Endothelial cell of umbilical vein (primary cell): ENCODE measurements around the gene OPRM1. TPM values are rescaled to one million over a fixed set of nuclear protein-coding genes. Genes with fewer than 3 reads are reported as not detected.

ENCODE experiments used
- BruUV-seq: library from RNA; stranded (reverse); fragments of 400-500 nt; replicated peaks from 2 replicates; lab custom pipeline; 2021; lab: Mats Ljungman, UMichigan
- CTCF ChIA-PET: fragments of 300-600, 350-600 bp; sonication (Branson Sonifier 250); formaldehyde crosslinking; loops from one replicate; lab custom pipeline; 2021; ENCODE audit warnings: antibody characterized with exemption, inconsistent platforms; lab: Charles Lee
- POLR2A ChIA-PET: fragments of 300-600, 350-600 bp; sonication (Branson Sonifier 250); formaldehyde crosslinking; loops from one replicate; lab custom pipeline; 2021; ENCODE audit warnings: antibody characterized with exemption, inconsistent platforms; lab: Charles Lee
- DNase-seq: peaks from one replicate; pipeline ENCODE4 v3.0.0-alpha.2; 2011; ENCODE audit warnings: low read depth, low spot score
- FAIRE-seq: peaks from 2 replicates; lab custom pipeline; 2011; peaks lifted over from hg19 to GRCh38; lab: Jason Lieb, UNC
- H2AFZ ChIP-seq: 2 replicates; pipeline ENCODE4 v1.6.0; 2012; ENCODE audit warnings: low read depth, low read length, control low read depth, inconsistent platforms
- H3K27ac ChIP-seq: 2 replicates; pipeline ENCODE4 v1.5.1; 2011; ENCODE audit warnings: low read depth, mild to moderate bottlenecking, control low read depth, low read length, moderate library complexity; ENCODE audit not compliant: insufficient read depth
- H3K27me3 ChIP-seq, 2 experiments: 2 replicates each; pipeline versions ENCODE4 v1.6.0 to v1.6.1; 2011; ENCODE audit warnings: low read length in 2 of 2, mixed read lengths in 1 of 2; ENCODE audit not compliant: control insufficient read depth in 2 of 2, insufficient read depth in 2 of 2
- H3K36me3 ChIP-seq, 2 experiments: 2 replicates in 1 of 2; 3 replicates in 1 of 2; pipeline ENCODE4 v1.5.1; 2011; ENCODE audit warnings: low read length in 2 of 2, mild to moderate bottlenecking in 1 of 2, moderate library complexity in 1 of 2; ENCODE audit not compliant: control insufficient read depth in 2 of 2, insufficient read depth in 2 of 2; ENCODE audit errors: extremely low read depth in 1 of 2
- H3K4me1 ChIP-seq: 3 replicates; pipeline ENCODE4 v1.5.1; 2011; ENCODE audit warnings: mild to moderate bottlenecking, low read length; ENCODE audit not compliant: control insufficient read depth, insufficient read depth; ENCODE audit errors: extremely low read depth
- H3K4me2 ChIP-seq: 2 replicates; pipeline ENCODE4 v1.6.1; 2011; ENCODE audit warnings: low read length, control low read depth, mixed read lengths; ENCODE audit not compliant: insufficient read depth
- H3K4me3 ChIP-seq, 3 experiments: fragments of 200-600 bp in 1 of 3; sonication (generic), shearing (Covaris generic) in 1 of 3; replicated peaks in 1 of 3; 2 replicates each; pipeline ENCODE4 v1.5.1; 2011 to 2016; ENCODE audit warnings: control low read depth in 3 of 3, low read length in 3 of 3, mild to moderate bottlenecking in 2 of 3, inconsistent platforms in 1 of 3, low read depth in 1 of 3, moderate library complexity in 1 of 3; ENCODE audit not compliant: insufficient read depth in 1 of 3
- H3K79me2 ChIP-seq: 2 replicates; pipeline ENCODE4 v1.6.0; 2012; ENCODE audit warnings: low read length, inconsistent platforms; ENCODE audit not compliant: control insufficient read depth, insufficient read depth
- H3K9ac ChIP-seq: replicated peaks from 2 replicates; pipeline ENCODE3; 2011; ENCODE audit warnings: low read length, control low read depth; ENCODE audit not compliant: insufficient read depth; ENCODE audit errors: extremely low read depth
- H3K9me1 ChIP-seq: replicated peaks from 3 replicates; pipeline ENCODE4 v1.6.0; 2011; ENCODE audit warnings: mild to moderate bottlenecking, low read length; ENCODE audit not compliant: control insufficient read depth, insufficient read depth; ENCODE audit errors: extremely low read depth
- H3K9me3 ChIP-seq: replicated peaks from 2 replicates; pipeline ENCODE4 v1.5.1; 2012; ENCODE audit warnings: low read length, inconsistent platforms; ENCODE audit not compliant: control insufficient read depth, insufficient read depth
- H4K20me1 ChIP-seq: replicated peaks from 2 replicates; pipeline ENCODE3; 2011; ENCODE audit warnings: mild to moderate bottlenecking, low read length; ENCODE audit not compliant: control insufficient read depth, insufficient read depth; ENCODE audit errors: extremely low read depth
- EZH2 ChIP-seq: IDR thresholded peaks from 2 replicates; pipeline ENCODE4 v1.6.1; 2012; ENCODE audit warnings: borderline replicate concordance, low read depth, mild to moderate bottlenecking, moderate library complexity, low read length, inconsistent platforms; ENCODE audit not compliant: severe bottlenecking
- FOS ChIP-seq: IDR thresholded peaks from 2 replicates; pipeline ENCODE4 v1.6.1; 2011; ENCODE audit warnings: mild to moderate bottlenecking, low read length, moderate library complexity, borderline replicate concordance; ENCODE audit not compliant: insufficient read depth
- GATA2 ChIP-seq: IDR thresholded peaks from 2 replicates; pipeline ENCODE4 v1.7.0; 2011; ENCODE audit warnings: low read depth, mild to moderate bottlenecking, moderate library complexity, mixed read lengths, low read length; ENCODE audit not compliant: insufficient read length, insufficient read depth
- MYC ChIP-seq: IDR thresholded peaks from one replicate; pipeline ENCODE4 v1.6.1; 2011; ENCODE audit warnings: mild to moderate bottlenecking, low read depth, low read length
- POLR2AphosphoS5 ChIP-seq: IDR thresholded peaks from 2 replicates; pipeline ENCODE4 v1.6.1; 2012; ENCODE audit warnings: low read depth, mild to moderate bottlenecking, control low read depth, low read length, moderate library complexity; ENCODE audit not compliant: insufficient read depth
- dilution Hi-C: fragments of 300-500 bp; cut with MboI; formaldehyde crosslinking; loops from one replicate; pipeline ENCODE4 v1.15.0; 2019; ENCODE audit warnings: low sequenced_read_pairs; ENCODE audit not compliant: extremely low pct_ligation_motif_present
- intact Hi-C: fragments of 100-400 bp; cut with micrococcal nuclease; formaldehyde crosslinking; loops from one replicate; pipeline ENCODE4 v1.10.0; 2022
- polyA plus RNA-seq, 4 experiments: library from polyadenylated mRNA; depleted of rRNA in 3 of 4; stranded (reverse) in 3 of 4; unstranded in 1 of 4; fragments of >200 nt; gene quantifications; 2 replicates each; pipeline versions ENCODE4 v1.2.1 to v1.2.3, GENCODE V29; 2011 to 2012; ENCODE audit warnings: missing spikeins in 1 of 4
- total RNA-seq: library from RNA; stranded (reverse); gene quantifications from 2 replicates; pipeline ENCODE4 v1.2.3, GENCODE V29; 2021
- TF ChIP-seq, protein P1 (sequence below): IDR thresholded peaks from 2 replicates; pipeline ENCODE4 v1.6.1; 2011; ENCODE audit not compliant: insufficient read depth, insufficient read length
- TF ChIP-seq, protein P2 (sequence below), 2 donors: IDR thresholded peaks; 1 replicate in 1 of 2; 2 replicates in 1 of 2; pipeline ENCODE4 v1.5.1; 2011; ENCODE audit warnings: low read length in 2 of 2, mild to moderate bottlenecking in 2 of 2, moderate library complexity in 2 of 2, control low read depth in 1 of 2, inconsistent platforms in 1 of 2, low read depth in 1 of 2; ENCODE audit not compliant: insufficient read depth in 1 of 2; ENCODE audit errors: extremely low read depth in 1 of 2

The OPRM1 gene
- total and polyA plus RNA-seq, 2 donors (not counting 3 experiments of a cell fraction or from before 2014, with no cell fraction given), result not detected

DNA sequence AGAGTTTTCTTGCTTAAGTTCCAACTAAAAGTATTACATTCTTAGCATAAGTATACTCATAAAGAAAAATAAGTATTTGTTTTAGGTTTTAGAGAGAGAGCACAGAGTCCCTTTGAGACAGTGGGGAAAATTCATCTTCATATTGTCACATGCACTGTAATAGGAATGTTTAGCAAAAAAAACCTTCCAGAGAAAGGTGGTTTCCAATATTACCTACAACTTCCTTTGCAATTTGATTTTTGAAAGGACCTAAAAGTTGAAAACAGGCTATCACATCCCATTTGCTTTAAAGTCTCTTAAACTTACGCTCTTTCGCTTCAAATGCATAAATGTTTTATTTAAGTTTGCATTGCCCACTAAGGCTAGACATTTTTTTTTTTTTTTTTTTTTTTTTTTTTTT is 86.4 kb downstream of the OPRM1 start:
- Histone ChIP-seq H3K79me2 (no peaks in the 10 kb centered on the region), H3K9me3 (no peaks in the 10 kb centered on the region), H4K20me1 (no peaks in the 10 kb centered on the region), H3K4me3 (no peak overlapping the region), H3K36me3 (no peaks in the 10 kb centered on the region), H3K4me1 (no peaks in the 10 kb centered on the region), H3K9ac (no peak overlapping the region), H3K4me2 (no peak overlapping the region), H3K9me1 (no peaks in the 10 kb centered on the region), H3K27me3 (no peaks in the 10 kb centered on the region), H2AFZ (no peak overlapping the region), H3K27ac (no peak overlapping the region)
- dilution Hi-C loops, result no loop called here
- CTCF ChIA-PET, result no interaction called here
- DNase-seq, result no peak
- FAIRE-seq, result no peak
- TF ChIP-seq, protein P1, sequence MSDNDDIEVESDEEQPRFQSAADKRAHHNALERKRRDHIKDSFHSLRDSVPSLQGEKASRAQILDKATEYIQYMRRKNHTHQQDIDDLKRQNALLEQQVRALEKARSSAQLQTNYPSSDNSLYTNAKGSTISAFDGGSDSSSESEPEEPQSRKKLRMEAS, result no peak
- no peak for TF ChIP-seq MYC
- TF ChIP-seq POLR2AphosphoS5, result no peak
- TF ChIP-seq GATA2, result no peak
- no peak for TF ChIP-seq FOS
- TF ChIP-seq, protein P2, sequence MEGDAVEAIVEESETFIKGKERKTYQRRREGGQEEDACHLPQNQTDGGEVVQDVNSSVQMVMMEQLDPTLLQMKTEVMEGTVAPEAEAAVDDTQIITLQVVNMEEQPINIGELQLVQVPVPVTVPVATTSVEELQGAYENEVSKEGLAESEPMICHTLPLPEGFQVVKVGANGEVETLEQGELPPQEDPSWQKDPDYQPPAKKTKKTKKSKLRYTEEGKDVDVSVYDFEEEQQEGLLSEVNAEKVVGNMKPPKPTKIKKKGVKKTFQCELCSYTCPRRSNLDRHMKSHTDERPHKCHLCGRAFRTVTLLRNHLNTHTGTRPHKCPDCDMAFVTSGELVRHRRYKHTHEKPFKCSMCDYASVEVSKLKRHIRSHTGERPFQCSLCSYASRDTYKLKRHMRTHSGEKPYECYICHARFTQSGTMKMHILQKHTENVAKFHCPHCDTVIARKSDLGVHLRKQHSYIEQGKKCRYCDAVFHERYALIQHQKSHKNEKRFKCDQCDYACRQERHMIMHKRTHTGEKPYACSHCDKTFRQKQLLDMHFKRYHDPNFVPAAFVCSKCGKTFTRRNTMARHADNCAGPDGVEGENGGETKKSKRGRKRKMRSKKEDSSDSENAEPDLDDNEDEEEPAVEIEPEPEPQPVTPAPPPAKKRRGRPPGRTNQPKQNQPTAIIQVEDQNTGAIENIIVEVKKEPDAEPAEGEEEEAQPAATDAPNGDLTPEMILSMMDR (IDR thresholded peaks at IDR 0.05; ENCODE audit: extremely low read depth in 1 of 2, insufficient read depth in 1 of 2, low read depth in 1 of 2, low read length in 2 of 2), result no peak
- no peak for TF ChIP-seq EZH2
- intact Hi-C loops, result no loop called here
- POLR2A ChIA-PET, result no interaction called here
- BruUV-seq, result no TSS peak
